Measurements from ENCODE around the gene DYRK3.

DYRK3 gene

DNA sequence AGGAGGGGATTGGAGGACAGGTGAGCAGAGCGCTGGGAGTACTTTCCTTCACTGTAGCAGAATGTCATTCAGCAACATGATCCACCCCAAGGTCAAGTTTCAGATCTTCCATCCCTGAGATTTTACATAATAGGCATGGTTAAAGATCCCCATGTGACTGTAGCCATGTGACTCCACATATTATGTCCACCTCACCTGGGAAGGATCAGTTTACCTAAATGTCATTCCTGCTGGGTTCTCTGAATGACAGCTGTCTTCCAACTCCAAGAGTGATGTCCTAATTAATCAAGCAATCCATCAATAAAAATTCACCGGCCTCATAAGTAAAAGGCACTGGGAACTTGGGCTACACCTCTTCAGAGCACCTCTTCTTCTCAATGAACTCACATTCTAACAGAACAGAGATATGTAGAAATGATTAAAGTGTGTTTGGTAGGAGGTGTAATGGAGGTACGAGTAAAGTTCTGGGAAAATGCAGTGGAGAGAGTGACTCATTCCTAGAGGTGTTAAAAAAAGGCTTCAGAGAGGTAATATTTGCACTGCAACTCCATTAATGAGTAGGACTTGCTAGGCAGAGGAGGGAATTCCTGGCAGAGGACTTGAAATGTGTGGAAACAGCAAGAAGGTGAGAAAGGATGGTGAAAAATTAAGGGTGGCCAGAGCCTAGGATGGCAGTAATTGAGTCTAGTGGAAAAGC lies 27.2 kb downstream of the DYRK3 start:
- DNase-seq, result no peak

DNA sequence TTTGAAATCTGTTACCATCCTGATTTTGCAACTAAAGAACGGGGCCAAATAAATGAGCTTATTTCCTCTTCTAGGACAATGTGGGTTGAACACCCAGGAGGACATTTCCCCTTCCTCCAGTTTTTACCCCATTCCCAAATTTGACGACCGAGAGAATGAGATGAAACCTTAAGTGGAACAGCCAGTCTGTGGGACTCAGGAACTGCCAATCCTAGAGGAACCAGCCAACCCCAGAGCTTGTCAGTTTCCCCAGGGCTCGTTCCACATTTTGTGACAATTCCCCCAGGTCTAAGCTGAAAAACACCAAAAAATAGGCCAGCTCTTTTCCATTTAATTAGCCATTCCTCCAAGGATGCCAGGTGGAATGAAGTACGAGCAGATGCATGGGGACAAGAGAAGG lies 28.0 kb downstream of the DYRK3 start:
- DNase-seq, result no peak

DNA sequence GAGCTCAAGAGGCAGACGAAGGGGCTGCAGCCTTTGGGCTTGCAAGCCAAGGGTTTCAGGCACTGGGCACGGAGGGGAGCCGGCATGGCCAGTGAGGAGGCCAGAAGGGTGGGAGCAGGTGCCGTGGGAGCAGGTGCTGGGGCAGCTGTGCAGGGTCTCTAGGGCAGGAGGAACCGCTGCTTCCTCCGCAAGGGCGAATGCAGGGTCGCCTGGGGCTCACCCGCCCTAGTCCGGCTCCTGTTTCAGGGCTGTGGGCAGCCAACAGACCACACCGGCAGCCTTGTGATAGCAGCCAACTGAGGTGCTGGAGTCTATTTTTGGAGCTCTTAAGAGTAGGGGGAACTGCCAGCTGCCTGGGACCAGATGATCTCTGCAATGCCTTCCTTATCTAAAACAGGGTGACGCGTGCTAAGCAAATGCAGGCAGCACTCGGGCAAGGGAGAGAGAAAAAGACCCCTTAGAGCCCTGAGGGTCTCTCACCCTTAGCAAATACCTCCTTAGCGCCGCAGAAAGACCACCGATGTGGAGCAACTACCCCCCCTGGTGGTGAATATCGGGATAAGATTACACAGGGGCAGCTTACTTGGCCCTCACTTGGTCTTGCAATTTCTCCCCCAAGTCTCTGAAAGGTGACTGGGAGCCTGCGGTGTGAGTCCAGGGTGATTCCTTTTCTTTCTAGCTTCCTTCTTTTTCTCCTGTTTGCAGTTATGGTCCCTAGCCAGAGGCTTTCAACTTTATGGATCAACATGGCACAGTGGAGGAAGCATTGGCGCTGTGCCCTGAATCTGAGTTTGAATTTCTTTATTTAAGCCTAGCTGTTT lies 28.7 kb downstream of the DYRK3 start:
- DNase-seq, result peak; percentile 49

DNA sequence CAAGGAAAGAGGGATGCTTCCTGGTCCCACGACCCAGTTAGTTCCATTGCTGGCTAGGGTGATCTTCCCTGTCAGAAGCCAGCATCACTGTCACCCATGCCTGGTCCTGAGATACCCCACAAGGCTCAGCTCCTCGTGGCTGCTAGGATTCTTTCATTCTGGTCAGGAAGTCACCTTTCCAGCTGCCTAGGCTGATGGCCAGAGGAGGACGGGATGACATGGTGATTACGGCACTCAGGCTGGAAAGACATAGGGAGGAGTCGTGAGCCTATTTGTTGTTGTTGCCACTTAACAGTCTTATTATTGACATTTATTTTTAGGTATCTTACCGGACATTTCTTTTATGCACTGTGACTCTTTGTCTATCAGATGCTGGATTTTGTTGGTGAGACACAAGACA lies 29.4 kb downstream of the DYRK3 start:
- DNase-seq, result no peak

DNA sequence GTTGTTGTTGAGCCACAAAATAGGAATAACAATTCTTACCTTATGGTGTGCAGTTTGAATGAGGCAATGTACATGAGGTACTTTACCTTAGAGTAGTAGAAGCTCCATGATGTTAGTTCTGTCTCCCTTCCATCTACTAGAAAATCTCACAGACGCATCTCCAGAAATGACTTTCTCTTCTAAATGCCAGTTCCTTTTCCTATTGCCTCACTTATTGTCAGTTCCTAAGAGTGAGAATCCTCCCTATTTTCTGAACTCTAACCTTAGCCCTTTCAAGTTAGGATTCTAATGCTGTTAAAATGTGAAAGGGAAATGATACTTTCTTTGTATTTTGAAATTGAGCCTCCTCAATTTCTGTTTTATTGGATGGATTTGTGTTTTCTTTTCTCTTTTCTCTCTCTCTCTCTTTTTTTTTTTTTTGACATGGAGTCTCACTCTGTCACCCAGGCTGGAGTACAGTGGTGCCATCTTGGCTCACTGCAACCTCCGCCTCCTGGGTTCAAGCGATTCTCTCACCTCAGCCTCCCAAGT lies 30.8 kb downstream of the DYRK3 start:
- no peak for DNase-seq

DNA sequence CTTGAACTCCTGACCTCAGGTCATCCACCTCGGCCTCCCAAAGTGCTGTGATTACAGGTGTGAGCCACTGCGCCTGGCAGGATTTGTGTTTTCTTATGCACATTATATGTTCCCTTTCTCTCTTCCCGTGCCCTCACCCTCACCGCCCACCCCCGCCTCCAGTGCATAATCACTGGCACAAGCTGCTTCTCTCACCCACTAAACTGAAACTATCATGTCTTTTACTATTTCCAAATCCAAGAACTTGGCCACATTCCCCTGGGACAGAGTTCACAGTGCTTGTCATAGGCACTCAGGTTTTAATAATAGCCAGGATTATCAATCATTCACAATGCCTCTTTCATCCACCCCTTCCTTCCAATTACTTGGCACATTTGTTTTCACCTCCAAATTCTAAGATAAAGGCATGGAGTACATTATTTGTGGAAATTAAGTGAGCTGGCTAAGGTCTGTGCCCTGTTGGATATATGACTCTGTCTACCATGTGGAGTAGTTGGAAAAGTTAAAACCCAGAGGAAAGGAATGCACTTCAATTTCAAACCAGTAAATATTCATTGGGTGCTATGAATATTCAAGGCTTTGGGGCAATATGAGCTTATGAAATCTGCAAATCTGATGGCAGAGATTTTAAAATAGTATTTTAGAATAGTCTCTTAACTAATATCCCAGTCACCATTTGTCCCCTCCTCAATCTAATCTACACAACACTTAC lies 31.8 kb downstream of the DYRK3 start:
- no peak for DNase-seq

DNA sequence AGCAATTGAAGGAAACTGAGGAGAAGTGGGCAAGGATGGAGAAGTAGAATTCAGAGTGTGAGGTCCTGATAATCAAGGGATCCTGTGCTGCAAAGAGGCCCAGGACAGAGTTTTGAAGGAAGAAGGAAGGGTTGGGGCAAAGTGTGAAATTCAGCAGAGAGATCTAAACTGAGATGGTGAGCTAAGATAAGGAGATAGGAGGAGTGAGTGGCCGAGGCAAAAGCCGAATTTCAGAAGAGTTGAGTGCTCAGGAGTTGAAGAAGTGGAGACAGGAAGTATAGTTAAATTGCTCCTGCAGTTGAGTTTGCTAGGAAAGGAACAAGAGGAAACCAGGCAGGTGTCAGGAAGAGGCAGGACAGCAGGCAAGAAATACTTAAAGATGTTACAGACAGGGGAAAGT lies 33.0 kb downstream of the DYRK3 start:
- DNase-seq, result no peak

DNA sequence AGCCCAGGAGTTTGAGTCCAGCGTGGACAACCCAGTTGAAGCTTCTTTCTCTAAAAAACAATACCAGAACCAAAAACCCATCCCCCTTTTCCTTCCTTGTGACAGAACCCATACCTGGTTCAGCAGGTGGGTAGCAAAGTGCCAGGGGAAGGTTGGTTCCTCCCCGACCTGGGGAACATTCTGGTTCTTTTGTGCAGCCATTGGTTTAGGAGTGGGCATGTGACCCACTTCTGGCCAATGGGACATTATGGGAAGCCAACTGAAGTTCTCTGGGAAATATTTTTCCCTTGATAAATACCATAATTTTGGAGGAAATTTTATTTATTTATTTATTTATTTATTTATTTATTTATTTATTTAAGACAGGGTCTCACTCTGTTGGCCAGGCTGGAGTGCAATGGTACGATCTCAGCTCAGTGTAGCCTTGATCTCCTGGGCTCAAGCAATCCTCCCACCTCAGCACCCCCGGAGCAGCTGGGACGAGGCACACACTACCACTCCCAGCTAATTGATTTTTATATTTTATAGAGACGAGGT lies 33.6 kb downstream of the DYRK3 start:
- DNase-seq, result no peak

DNA sequence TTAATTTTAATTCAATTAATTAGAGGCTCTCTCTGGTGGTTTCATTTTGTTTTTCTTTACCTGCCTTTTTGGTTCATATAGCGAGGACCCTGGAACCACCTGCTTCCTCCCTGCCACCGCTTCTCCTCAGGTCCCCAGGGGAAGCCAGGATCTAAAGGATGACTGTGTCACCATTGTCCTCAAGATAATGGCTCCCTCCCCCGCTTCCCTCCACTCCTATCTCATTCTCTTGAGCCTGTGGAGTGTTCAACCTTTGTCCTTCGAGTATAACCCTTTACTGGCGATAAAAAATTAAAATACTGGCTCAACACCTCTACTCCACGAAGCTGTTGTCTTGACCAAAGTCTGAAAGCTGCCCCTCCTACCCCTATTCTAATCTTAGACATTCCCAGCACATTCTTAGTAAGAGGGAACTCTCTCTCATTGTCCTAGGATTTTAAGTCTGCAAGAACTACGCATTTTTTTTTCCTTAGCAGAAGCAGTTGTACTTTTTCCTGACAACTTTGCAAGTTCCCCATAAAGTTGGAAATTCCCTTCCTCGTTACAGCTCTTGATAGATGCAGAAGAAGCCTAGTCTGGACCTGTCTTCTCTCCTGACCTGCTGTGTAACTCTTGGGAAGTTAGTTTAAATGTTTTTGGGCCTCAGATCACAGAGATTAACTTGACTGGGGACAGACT lies 36.8 kb downstream of the DYRK3 start:
- no peak for DNase-seq

DNA sequence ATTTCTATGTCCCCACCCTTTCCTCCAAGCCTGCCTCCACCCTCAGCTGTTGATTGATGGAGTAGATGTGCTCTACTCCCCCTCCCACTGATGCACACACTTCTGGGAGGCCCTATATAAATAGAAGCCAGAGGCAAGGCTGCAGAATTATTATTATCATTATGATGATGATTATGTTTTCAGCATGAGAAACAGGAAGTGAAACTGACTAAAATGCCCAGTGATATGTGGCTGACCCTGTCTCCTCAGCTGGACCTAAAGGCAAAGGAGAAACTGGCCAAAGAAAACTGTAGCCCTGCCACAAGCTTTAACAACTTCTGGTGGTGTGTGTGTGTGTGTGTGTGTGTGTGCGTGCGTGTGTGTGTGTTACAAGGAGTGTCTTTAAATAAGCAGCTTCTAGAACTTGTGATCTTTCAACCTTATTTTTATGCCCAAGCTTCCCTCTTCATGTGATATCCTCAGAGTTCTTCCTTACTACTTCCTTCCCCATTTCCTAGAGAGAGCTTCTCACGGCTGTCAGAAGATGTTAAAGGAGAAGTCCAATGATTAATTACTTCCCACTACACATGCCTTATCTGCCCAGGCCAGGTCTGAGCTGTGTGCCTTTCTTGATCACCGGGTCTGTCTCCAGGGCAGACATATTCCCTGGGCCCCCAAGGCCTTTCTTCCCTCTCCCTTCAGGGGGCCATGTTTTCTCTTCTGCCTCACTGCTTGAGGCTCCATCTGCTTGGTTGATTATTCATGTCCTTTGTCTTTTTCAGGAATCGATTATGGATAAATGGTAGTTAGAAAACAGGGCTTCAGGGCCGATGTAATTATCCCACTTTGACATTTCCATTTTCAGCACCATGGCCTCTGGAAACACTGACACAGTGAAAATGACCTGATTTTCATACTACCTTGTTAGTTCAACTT lies 37.8 kb downstream of the DYRK3 start:
- DNase-seq, result no peak

DNA sequence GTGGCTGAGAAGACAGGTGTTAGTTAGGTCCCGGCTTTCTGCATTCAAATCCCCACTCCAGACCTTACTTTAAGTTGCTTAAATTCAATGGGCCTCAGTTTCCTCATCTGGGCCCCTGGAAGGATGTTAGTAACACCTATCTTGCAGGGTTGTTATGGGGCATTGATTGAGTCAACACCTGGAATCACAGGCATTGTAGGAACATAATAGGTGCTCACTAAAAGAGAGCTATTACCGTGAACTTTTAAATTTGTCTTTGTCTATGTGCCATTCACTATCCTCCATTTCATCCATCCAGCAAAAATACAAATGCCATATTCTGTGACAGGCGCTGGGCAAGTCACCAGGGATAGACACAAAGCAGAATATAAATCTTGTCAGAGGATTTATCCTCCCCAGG lies 38.9 kb downstream of the DYRK3 start:
- no peak for DNase-seq

DNA sequence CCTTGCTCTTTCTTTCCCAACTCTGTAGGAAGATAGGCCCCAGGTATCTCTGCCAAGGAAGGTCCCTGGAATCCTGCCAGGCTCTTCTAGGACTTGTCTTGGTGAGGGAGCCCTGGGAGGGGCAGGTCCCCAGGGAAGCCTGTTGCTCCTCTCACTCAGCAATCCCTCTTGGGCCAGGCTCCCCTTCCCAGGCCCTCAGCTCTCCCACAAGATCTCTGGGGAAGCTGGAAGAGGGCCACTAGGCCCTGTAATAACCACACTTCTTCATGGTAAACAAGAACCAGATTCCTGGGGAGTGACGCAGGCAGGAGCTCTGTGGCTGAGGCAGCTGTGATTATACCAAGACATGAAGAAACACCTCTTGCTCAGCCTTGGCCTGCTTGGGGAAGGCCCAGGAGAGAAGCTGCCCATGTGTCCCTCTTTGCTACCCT lies 39.4 kb downstream of the DYRK3 start:
- no peak for DNase-seq

DNA sequence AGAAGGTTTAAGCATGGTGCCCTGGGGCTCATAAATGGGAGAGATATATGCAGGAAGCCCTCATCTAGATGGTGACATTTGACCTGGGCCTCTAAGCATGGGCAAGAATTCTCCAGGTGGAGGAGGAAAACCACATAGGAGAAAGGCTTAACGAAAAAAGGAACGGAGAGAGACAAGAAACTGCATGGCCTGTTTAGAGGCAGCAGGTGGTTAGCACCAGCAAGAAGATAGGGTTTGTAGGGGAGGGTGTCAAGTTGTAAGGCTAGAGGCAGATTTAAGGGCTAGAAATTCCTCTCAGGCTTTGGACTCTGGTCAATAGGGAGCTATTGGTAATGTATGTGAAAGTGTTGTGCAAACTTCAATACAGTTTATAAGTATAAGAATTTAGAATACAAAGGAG lies 41.2 kb downstream of the DYRK3 start:
- no peak for DNase-seq

DNA sequence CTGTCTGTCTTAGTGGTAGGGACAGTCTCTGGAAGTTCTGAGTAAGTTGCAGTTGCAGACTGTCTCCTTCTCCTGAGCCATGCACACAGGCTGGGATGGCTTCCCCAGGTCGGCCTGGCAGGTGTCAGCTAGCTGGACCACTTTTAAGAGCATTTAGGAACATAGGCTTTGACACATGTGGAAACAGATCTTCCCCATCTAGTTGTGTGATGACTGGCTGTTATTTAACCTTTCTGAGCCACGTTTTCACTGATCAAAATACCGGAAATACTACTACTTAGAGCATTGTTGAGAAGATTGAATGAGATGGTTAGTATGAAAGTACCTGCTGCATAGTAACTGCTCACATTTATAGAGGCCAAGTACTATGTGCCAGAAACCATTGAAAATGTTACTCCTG lies 43.2 kb downstream of the DYRK3 start:
- no peak for DNase-seq

DNA sequence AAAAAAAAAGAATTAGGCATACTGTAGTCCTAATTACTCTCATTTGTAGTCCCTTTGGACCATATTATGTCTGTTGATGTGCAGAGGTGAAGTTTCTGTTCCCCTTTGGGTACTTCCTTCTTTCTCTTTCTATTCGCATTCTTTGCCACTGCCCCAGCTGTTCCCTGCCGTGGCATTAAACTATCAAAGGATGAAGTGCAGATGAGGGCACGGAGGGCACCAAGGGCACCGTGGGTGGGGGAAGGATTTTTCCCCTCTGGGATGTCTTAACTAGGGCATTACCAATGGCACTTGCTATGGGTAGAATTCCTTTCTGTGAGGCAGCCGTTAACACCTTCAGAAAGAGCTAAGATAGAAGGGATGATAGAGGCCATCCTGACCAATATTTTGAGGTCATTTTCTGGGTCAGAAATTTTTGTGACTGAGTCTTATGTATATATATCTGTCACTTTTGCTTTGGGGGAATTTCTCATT lies 44.4 kb downstream of the DYRK3 start:
- no peak for DNase-seq

DNA sequence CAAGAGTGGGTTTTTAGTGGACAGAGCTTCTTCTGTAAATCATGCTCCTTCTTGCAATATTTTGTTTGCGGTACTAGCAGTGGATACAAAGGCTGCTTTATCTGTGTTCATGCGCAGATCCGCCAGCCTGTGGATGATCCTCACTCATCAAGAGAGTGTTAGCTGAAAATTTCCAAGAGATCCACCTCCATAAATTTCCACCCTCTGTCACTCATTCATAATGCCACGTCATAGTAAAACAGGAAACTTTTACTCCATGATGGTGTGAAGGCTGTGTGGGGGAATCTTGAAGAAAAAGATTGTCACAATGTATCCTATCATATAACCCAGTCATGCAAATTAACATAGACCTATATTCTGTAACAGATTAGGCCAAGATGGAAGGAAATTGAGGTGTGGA lies 44.9 kb downstream of the DYRK3 start:
- no peak for DNase-seq

DNA sequence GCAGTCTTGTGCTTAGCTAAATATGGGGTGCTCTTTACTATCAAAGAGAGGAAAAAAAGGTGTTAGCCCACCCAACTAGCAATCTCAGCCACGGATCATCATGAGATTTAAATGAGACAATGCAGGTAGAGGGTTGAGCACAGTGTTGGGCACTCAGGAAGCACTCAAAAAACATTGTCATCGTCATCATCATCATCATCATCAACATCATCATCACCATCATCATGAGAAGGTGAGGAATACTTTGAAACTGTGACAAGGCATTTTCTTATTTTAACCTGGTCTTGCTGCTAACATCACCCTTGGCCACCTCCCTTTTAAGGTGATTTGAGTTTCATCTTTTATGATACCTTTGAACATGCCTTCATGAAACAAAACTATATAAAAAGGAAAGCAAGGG lies 46.0 kb downstream of the DYRK3 start:
- no peak for DNase-seq

DNA sequence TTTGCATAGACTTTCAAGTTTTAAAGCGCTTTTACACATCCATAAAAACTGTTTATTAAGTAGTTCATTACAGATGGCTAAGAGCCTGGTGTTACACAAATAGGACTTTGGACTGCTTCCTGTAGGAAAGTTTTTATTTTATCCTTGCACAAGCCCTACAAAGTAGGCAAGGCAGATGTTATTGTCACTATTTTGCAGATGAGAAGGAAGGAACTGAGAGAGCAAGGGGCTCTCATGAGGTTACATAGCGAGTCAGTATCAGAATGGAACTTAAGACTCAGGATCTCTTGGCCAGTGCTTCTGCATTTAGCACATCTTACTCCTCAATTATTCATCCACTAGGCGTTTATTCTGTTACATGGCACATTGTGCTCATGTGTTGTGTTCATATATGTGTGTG lies 46.8 kb downstream of the DYRK3 start:
- DNase-seq, result no peak

DNA sequence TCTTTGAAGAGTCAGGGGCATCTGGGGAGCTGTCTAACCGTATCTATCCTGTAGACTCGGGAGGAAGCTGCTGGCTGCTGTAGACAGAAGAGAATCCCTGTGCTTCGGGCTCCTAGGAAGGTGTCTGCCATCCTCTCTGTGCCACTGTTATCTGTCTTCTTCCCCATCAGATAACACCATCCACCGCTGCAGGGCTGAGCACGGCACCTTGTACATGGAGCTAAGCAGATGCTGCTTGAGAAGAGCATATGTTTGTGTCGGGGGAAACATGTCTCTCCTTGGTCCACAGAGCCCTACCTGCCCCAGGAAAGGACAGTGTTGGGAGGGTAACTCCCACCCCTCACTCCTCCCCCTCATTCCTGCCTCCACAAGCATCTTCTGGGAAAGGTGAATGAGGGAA lies 48.0 kb downstream of the DYRK3 start:
- no peak for DNase-seq

DNA sequence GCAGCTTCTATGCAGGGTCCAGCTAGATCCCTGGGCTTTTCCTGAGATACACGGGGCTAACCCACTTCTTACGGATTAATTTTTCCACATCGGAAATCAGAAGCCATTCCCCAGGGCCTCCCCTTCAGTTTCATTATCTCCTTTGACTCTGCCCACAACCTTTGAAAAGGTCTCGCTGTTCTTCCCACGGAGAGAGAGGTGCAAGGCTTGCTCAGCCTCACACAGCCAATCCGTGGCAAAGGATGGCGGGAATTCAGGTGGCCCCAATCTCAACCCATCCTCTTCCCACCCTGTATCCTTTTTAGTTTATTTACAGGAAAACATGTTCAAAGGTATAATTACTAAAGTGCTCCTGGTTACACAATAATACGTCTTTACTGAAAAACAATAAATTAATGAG lies 48.7 kb downstream of the DYRK3 start:
- no peak for DNase-seq

DNA sequence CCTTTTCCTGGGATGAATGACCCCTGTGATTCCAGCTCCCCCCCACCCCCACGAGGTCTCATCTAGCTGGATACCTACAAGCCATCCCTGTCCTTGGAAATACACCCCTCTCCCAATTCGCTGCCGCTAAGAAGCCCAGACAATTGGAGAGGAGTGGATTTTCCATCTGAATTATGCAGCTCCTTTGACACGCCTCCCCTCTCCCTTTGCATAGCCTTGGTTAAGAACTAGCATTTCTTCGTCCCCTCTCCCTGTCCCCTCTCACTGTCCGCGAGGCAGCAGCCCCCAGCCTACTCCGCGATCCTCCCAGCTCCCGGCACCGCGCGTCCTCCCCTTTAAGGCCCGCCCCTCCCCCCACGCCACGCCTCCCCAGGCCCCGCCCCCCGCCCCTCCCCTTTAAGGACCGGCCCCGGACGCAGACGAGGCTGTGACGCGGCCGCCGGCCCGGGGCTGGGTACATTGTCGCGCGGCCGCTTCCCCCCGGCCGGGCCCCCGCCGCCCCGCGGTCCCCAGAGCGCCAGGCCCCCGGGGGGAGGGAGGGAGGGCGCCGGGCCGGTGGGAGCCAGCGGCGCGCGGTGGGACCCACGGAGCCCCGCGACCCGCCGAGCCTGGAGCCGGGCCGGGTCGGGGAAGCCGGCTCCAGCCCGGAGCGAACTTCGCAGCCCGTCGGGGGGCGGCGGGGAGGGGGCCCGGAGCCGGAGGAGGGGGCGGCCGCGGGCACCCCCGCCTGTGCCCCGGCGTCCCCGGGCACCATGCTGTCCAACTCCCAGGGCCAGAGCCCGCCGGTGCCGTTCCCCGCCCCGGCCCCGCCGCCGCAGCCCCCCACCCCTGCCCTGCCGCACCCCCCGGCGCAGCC lies 49.4 kb downstream of the DYRK3 start, which contains the start of gene MAPKAPK2:
Gene MAPKAPK2 (plus strand): TSS at position 428 of the 856 bp plus-strand sequence. CDS start 325 bp downstream, at position 753.
- peak; percentile 73 for DNase-seq
